K562 (cell line): ENCODE results near the gene NEB. TPM values are rescaled to one million over a fixed set of nuclear protein-coding genes. Genes with fewer than 3 reads are reported as not detected.

ENCODE experiments used
- CBFA2T2 ChIP-seq: fragments of 450-650 bp; conservative IDR thresholded peaks from 2 replicates; pipeline ENCODE4 v1.6.1; 2017; ENCODE audit warnings: mild to moderate bottlenecking
- DPF2 ChIP-seq: fragments of 450-650 bp; IDR thresholded peaks from 2 replicates; pipeline ENCODE4 v1.6.1; 2016
- JUN ChIP-seq, 2 experiments: sonication (generic) in 1 of 2; formaldehyde crosslinking in 1 of 2; IDR thresholded peaks; 2 replicates each; pipeline versions ENCODE4 v1.6.1 to v1.8.0; 2012 to 2022; ENCODE audit warnings: borderline replicate concordance in 2 of 2, mild to moderate bottlenecking in 2 of 2, improper control_type of control experiment in 1 of 2, low read depth in 1 of 2, low read length in 1 of 2, missing genetic modification reagents in 1 of 2
- L3MBTL2 ChIP-seq: fragments of 450-650 bp; IDR thresholded peaks from 2 replicates; pipeline ENCODE4 v1.6.1; 2016; ENCODE audit warnings: mild to moderate bottlenecking, moderate library complexity
- RAD21 ChIP-seq, 2 experiments: fragments of 250-450 bp in 1 of 2; fragments of 450-650 bp in 1 of 2; sonication (Bioruptor Pico) in 1 of 2; formaldehyde crosslinking in 1 of 2; IDR thresholded peaks in 1 of 2; conservative IDR thresholded peaks in 1 of 2; 2 replicates each; pipeline versions ENCODE4 v1.4.0 to v1.8.0; 2020 to 2022; ENCODE audit warnings: mild to moderate bottlenecking in 2 of 2, moderate library complexity in 1 of 2
- REST ChIP-seq, 2 experiments: fragments of 450-650 bp; formaldehyde crosslinking in 1 of 2; IDR thresholded peaks; 2 replicates each; pipeline versions ENCODE4 v1.4.0 to v1.6.1; 2014 to 2020; ENCODE audit warnings: mild to moderate bottlenecking in 2 of 2, borderline replicate concordance in 1 of 2, low read depth in 1 of 2
- SMAD1 ChIP-seq: fragments of 150-350 bp; IDR thresholded peaks from 2 replicates; pipeline ENCODE4 v1.6.1; 2014; ENCODE audit warnings: low read length, low read depth; ENCODE audit not compliant: partially characterized antibody
- SPI1 ChIP-seq: IDR thresholded peaks from 2 replicates; pipeline ENCODE4 v1.6.1; 2011; ENCODE audit warnings: low read depth, low read length, control low read depth, borderline replicate concordance
- ZNF41 ChIP-seq: fragments of 250-450 bp; sonication (Bioruptor Pico); conservative IDR thresholded peaks from 2 replicates; pipeline ENCODE4 v1.4.0; 2020; ENCODE audit warnings: mild to moderate bottlenecking
- ZNF592 ChIP-seq: fragments of 450-650 bp; IDR thresholded peaks from 2 replicates; pipeline ENCODE4 v1.6.1; 2017; ENCODE audit warnings: antibody characterized with exemption, mild to moderate bottlenecking
- polyA plus RNA-seq, 8 experiments: library from polyadenylated mRNA; depleted of rRNA in 4 of 8; stranded (reverse) in 5 of 8; unstranded in 3 of 8; fragments of >200 nt; fragmentation: Nextera tagmentation in 2 of 8; fragmentation: Illumina TruSeq in 1 of 8; extraction: Ambion mirVana in 2 of 8; extraction: Trizol in 1 of 8; gene quantifications; 2 replicates each; pipeline versions ENCODE4 v1.2.1 to v1.2.3, GENCODE V29; 2011 to 2014; ENCODE audit warnings: inconsistent platforms in 1 of 8, missing spikeins in 1 of 8
- total RNA-seq, 7 experiments: library from RNA; depleted of rRNA in 6 of 7; stranded (reverse); fragments of >200 nt in 6 of 7; fragmentation: Illumina TruSeq in 2 of 7; extraction: Trizol in 2 of 7; gene quantifications; 2 replicates each; pipeline versions ENCODE4 v1.2.1 to v1.2.3, GENCODE V29; 2011 to 2021; ENCODE audit warnings: low replicate concordance in 1 of 7

NEB gene
- total and polyA plus RNA-seq, 9 of the 15 experiments (the other 6 are each of a cell fraction or from before 2014, with no cell fraction given): 1.7 to 3.8 (median 2.9) TPM

GRCh38 chr2:151761193-151761592 is 26.9 kb upstream of the NEB start (continued):
- TF ChIP-seq REST (IDR thresholded peaks at IDR 0.05; ENCODE audit: borderline replicate concordance): no peak
- no peak for TF ChIP-seq REST (CRISPR knock-in tag; IDR thresholded peaks at IDR 0.05; ENCODE audit: low read depth)
- no peak for TF ChIP-seq RAD21 (CRISPR knock-in tag; conservative IDR thresholded peaks at IDR 0.05 in 1 of 2, IDR thresholded peaks at IDR 0.05 in 1 of 2)
- TF ChIP-seq JUN (IDR thresholded peaks at IDR 0.05; ENCODE audit: borderline replicate concordance, low read depth, low read length): 0 out of 2 replicates have a peak, but pooled peaks have one; percentile 17
- no peak for TF ChIP-seq JUN (CRISPR knock-in tag; IDR thresholded peaks at IDR 0.05; ENCODE audit: borderline replicate concordance)
- TF ChIP-seq ZNF592: 0 out of 2 replicates have a peak, but pooled peaks have one; percentile 26
- TF ChIP-seq ZNF41: no peak
- TF ChIP-seq L3MBTL2: 0 out of 2 replicates have a peak, but pooled peaks have one; percentile 12
- no peak for TF ChIP-seq SMAD1
- TF ChIP-seq SPI1: peak; percentile 84
- no peak for TF ChIP-seq CBFA2T2
- TF ChIP-seq DPF2: 0 out of 2 replicates have a peak, but pooled peaks have one; percentile 29
